CD4-positive, alpha-beta T cell (primary cell): ENCODE measurements around the gene CCDC12. TPM values are rescaled to one million over a fixed set of nuclear protein-coding genes. Genes with fewer than 3 reads are reported as not detected.

Experiments
- ATAC-seq: fragments of 200-7000 bp; cut with Tn5 transposase; one replicate; pipeline ENCODE4 v1.10.0; 2022; ENCODE audit warnings: mild to moderate bottlenecking; ENCODE audit not compliant: poor library complexity
- CTCF ChIA-PET: fragments of 350-600 bp; sonication (Branson Sonifier 250); formaldehyde crosslinking; loops from one replicate; lab custom pipeline; 2021; ENCODE audit warnings: antibody characterized with exemption, inconsistent platforms; lab: Charles Lee
- POLR2A ChIA-PET: fragments of 350-600 bp; sonication (Branson Sonifier 250); formaldehyde crosslinking; loops from one replicate; lab custom pipeline; 2021; ENCODE audit warnings: antibody characterized with exemption, inconsistent platforms; lab: Charles Lee
- DNase-seq, 14 experiments: peaks; one replicate each; pipeline ENCODE4 v3.0.0-alpha.2; 2013 to 2020; ENCODE audit warnings: mixed read lengths in 2 of 14
- H3K27ac ChIP-seq, 2 donors: one replicate each; pipeline versions ENCODE4 v1.5.1 to v1.7.0; 2013; ENCODE audit warnings: low read length in 2 of 2, low read depth in 1 of 2, mild to moderate bottlenecking in 1 of 2
- H3K27me3 ChIP-seq, 2 experiments: 1 replicate in 1 of 2; 2 replicates in 1 of 2; pipeline versions ENCODE4 v1.6.1 to v1.7.0; 2013; ENCODE audit warnings: low read length in 2 of 2, control low read depth in 1 of 2, mild to moderate bottlenecking in 1 of 2, moderate library complexity in 1 of 2; ENCODE audit not compliant: insufficient read depth in 2 of 2, control insufficient read depth in 1 of 2
- H3K36me3 ChIP-seq: one replicate; pipeline ENCODE4 v1.6.1; 2013; ENCODE audit warnings: low read length, control low read depth; ENCODE audit not compliant: insufficient read depth
- H3K4me1 ChIP-seq: one replicate; pipeline ENCODE4 v1.6.1; 2013; ENCODE audit warnings: low read length, control low read depth; ENCODE audit not compliant: insufficient read depth
- H3K4me3 ChIP-seq: one replicate; pipeline ENCODE4 v1.5.1; 2013; ENCODE audit warnings: mild to moderate bottlenecking, low read length, moderate library complexity
- H3K9me3 ChIP-seq, 2 experiments: 1 replicate in 1 of 2; 2 replicates in 1 of 2; pipeline versions ENCODE4 v1.6.1 to v1.7.0; 2013; ENCODE audit warnings: low read length in 2 of 2, mild to moderate bottlenecking in 2 of 2, control low read depth in 1 of 2, moderate library complexity in 1 of 2; ENCODE audit not compliant: control insufficient read depth in 1 of 2, insufficient read depth in 1 of 2
- H3K27ac Mint-ChIP-seq: one replicate; pipeline ENCODE4 v1.8.0; 2020; ENCODE audit warnings: mixed read lengths
- H3K27me3 Mint-ChIP-seq: one replicate; pipeline ENCODE4 v1.8.0; 2021; ENCODE audit warnings: mixed read lengths
- H3K36me3 Mint-ChIP-seq: one replicate; pipeline ENCODE4 v1.8.0; 2021; ENCODE audit warnings: low read depth, mixed read lengths
- H3K4me1 Mint-ChIP-seq: one replicate; pipeline ENCODE4 v1.8.0; 2021; ENCODE audit warnings: low read depth, mixed read lengths
- H3K4me3 Mint-ChIP-seq: one replicate; pipeline ENCODE4 v1.8.0; 2020; ENCODE audit warnings: mild to moderate bottlenecking, mixed read lengths
- H3K9me3 Mint-ChIP-seq: one replicate; pipeline ENCODE4 v1.8.0; 2020; ENCODE audit warnings: mixed read lengths
- CTCF ChIP-seq: fragments of 200-600 bp; IDR thresholded peaks from one replicate; pipeline ENCODE4 v1.8.0; 2022; ENCODE audit warnings: antibody characterized with exemption, mild to moderate bottlenecking
- intact Hi-C, 2 experiments: fragments of 100-400 bp; cut with DNase I in 1 of 2; cut with micrococcal nuclease in 1 of 2; formaldehyde crosslinking; loops; one replicate each; pipeline versions ENCODE4 v1.15.1 to v1.9.0; 2023 to 2025; cut with DNase I, micrococcal nuclease
- total RNA-seq, 174 experiments: library from RNA in 2 of 174; stranded (reverse) in 2 of 174; gene quantifications; one replicate each; pipeline ENCODE4 v1.2.3 and lab custom pipeline; 2021 to 2026

CCDC12 gene
- total RNA-seq, 2 experiments from 2014 or later: 57.5 to 59.5 TPM

GRCh38 chr3:46987319-46987742, 10.8 kb upstream of the CCDC12 start:
- Histone ChIP-seq H3K27ac (peak overlapping the region; percentile 5 to 52), H3K9me3 (no peaks in the 10 kb centered on the region), H3K4me3 (peak overlapping the region; percentile 53), H3K27me3 (no peaks in the 10 kb centered on the region), H3K4me1 (peaks cover 92% of the 10 kb centered on the region), H3K36me3 (peaks cover 50% of the 10 kb centered on the region)
- H3K36me3 Mint-ChIP-seq: peaks cover 21% of the 10 kb centered on the region
- H3K4me1 Mint-ChIP-seq: peaks cover 73% of the 10 kb centered on the region
- DNase-seq (peak in 1 of 14 experiments; percentile 17), ATAC-seq (peak; percentile 7)
- H3K9me3 Mint-ChIP-seq: no peaks in the 10 kb centered on the region
- H3K4me3 Mint-ChIP-seq: peak overlapping the region; percentile 87
- TF ChIP-seq CTCF: no peak
- no peaks in the 10 kb centered on the region for H3K27me3 Mint-ChIP-seq
- H3K27ac Mint-ChIP-seq: peak overlapping the region; percentile 93
- ChIA-PET POLR2A (interaction anchor here (0.9 to 2.6 kb wide), 6 partner anchors 9 to 64 kb away, joined by 3 to 22 read pairs (median 6); partner anchors contain the start of genes CCDC12 and NBEAL2), CTCF (interaction anchor here (1.3 kb wide), 1 partner anchor 11 kb away, joined by 4 read pairs; no protein-coding TSS in a partner anchor)
- intact Hi-C loops: loop anchor here (1.0 to 10.0 kb wide), 3 partner anchors 8 to 395 kb away; partner anchors contain the start of genes NBEAL2 (in 1 of the 2) and PTPN23 (in 1 of the 2)

- intact Hi-C loops: loop anchor here (1.0 to 10.0 kb wide), 3 partner anchors 8 to 395 kb away; partner anchors contain the start of genes NBEAL2 (in 1 of the 2) and PTPN23 (in 1 of the 2)
- DNase-seq: no peak
- TF ChIP-seq CTCF: no peak
- peak overlapping the region; percentile 93 for H3K27ac Mint-ChIP-seq
- peak overlapping the region; percentile 5 to 52 for H3K27ac ChIP-seq
- H3K9me3 ChIP-seq: no peaks in the 10 kb centered on the region
- no peaks in the 10 kb centered on the region for H3K27me3 Mint-ChIP-seq
- H3K4me1 ChIP-seq: peaks cover 97% of the 10 kb centered on the region
- peaks cover 76% of the 10 kb centered on the region for H3K4me1 Mint-ChIP-seq
- CTCF ChIA-PET: interaction anchor here (1.3 kb wide), 1 partner anchor 12 kb away, joined by 4 read pairs; no protein-coding TSS in a partner anchor
- H3K36me3 ChIP-seq: peaks cover 45% of the 10 kb centered on the region
- POLR2A ChIA-PET: interaction anchor here (0.9 to 2.6 kb wide), 6 partner anchors 8 to 64 kb away, joined by 3 to 22 read pairs (median 6); partner anchors contain the start of genes CCDC12 and NBEAL2
- ATAC-seq: no peak
- H3K4me3 Mint-ChIP-seq: peak overlapping the region; percentile 87
- no peaks in the 10 kb centered on the region for H3K9me3 Mint-ChIP-seq
- peaks cover 21% of the 10 kb centered on the region for H3K36me3 Mint-ChIP-seq
- no peaks in the 10 kb centered on the region for H3K27me3 ChIP-seq
- H3K4me3 ChIP-seq: peak overlapping the region; percentile 53
These were observed 10.3 kb upstream of the CCDC12 start for GRCh38 chr3:46986782-46987310.

- TF ChIP-seq CTCF: no peak
- Histone ChIP-seq H3K27ac (peak overlapping the region; percentile 27 to 52), H3K36me3 (peaks cover 38% of the 10 kb centered on the region), H3K4me3 (no peak overlapping the region), H3K9me3 (no peaks in the 10 kb centered on the region), H3K4me1 (peaks cover 99% of the 10 kb centered on the region), H3K27me3 (no peaks in the 10 kb centered on the region)
- Mint-ChIP-seq H3K27ac (peak overlapping the region; percentile 93), H3K27me3 (no peaks in the 10 kb centered on the region), H3K36me3 (peaks cover 21% of the 10 kb centered on the region), H3K9me3 (no peaks in the 10 kb centered on the region), H3K4me1 (peaks cover 81% of the 10 kb centered on the region), H3K4me3 (peak overlapping the region; percentile 87)
- ATAC-seq (no peak), DNase-seq (no peak)
- CTCF ChIA-PET: no interaction called here
- intact Hi-C loops: loop anchor here (5.0 to 10.0 kb wide), 2 partner anchors 49 to 396 kb away; partner anchors contain the start of gene PTPN23 (in 1 of the 2)
- POLR2A ChIA-PET: interaction anchor here (1.8 kb wide), 1 partner anchor 10 kb away, joined by 5 read pairs; the partner anchor contains the start of gene CCDC12
These were observed 9.6 kb upstream of the CCDC12 start for GRCh38 chr3:46986055-46986730.
